IMR-90 (cell line): Measurements from ENCODE around the gene ATG7. TPM values are rescaled to one million over a fixed set of nuclear protein-coding genes. Genes with fewer than 3 reads are reported as not detected.
A peak's percentile ranks its signal among the peaks of the same experiment; 100 is the strongest.
"Not testable (repeated sequence)": the region's sequence is repeated elsewhere in the genome, so short reads cannot be mapped to it uniquely, and the experiment has no call there.

Source experiments
- ATAC-seq: fragments of 200-7000 bp; cut with Tn5 transposase; 2 replicates; pipeline ENCODE4 v1.9.1; 2020; ENCODE audit warnings: low read depth, mild to moderate bottlenecking, moderate library complexity
- BruUV-seq: library from RNA; stranded (reverse); fragments of 400-500 nt; replicated peaks from 2 replicates; lab custom pipeline; 2021; lab: Mats Ljungman, UMichigan
- CTCF ChIA-PET: fragments of 300-600 bp; formaldehyde crosslinking; extraction: SDS; loops from one replicate; lab custom pipeline; 2021; ENCODE audit warnings: antibody characterized with exemption; lab: Yijun Ruan, JAX
- POLR2A ChIA-PET: fragments of 300-600 bp; sonication (Branson Sonifier 250); formaldehyde crosslinking; loops from one replicate; lab custom pipeline; 2022; ENCODE audit warnings: antibody characterized with exemption; ENCODE audit not compliant: unreplicated experiment; lab: Charles Lee
- DNase-seq: peaks from one replicate; pipeline ENCODE4 v3.0.0; 2013
- H2AFZ ChIP-seq: replicated peaks from 2 replicates; pipeline ENCODE3; 2013; ENCODE audit warnings: low read length, mild to moderate bottlenecking; ENCODE audit not compliant: poor library complexity
- H2AK5ac ChIP-seq: 2 replicates; pipeline ENCODE4 v1.6.1; 2013; ENCODE audit warnings: low read depth, low read length, inconsistent platforms
- H2AK9ac ChIP-seq: replicated peaks from 2 replicates; pipeline ENCODE3; 2013; ENCODE audit warnings: mild to moderate bottlenecking, low read depth, low read length, moderate library complexity; ENCODE audit not compliant: poor library complexity
- H2BK120ac ChIP-seq: 2 replicates; pipeline ENCODE4 v1.6.1; 2013; ENCODE audit warnings: low read depth, low read length, inconsistent platforms
- H2BK15ac ChIP-seq: 3 replicates; pipeline ENCODE4 v1.6.1; 2013; ENCODE audit warnings: low read depth, low read length, inconsistent platforms
- H2BK20ac ChIP-seq: 2 replicates; pipeline ENCODE4 v1.6.1; 2013; ENCODE audit warnings: low read depth, mild to moderate bottlenecking, inconsistent platforms, low read length, moderate library complexity
- H2BK5ac ChIP-seq: 2 replicates; pipeline ENCODE4 v1.6.1; 2013; ENCODE audit warnings: mild to moderate bottlenecking, low read depth, low read length, inconsistent platforms; ENCODE audit not compliant: poor library complexity, severe bottlenecking
- H3K14ac ChIP-seq: replicated peaks from 2 replicates; pipeline ENCODE4 v1.6.1; 2013; ENCODE audit warnings: low read depth, low read length, inconsistent platforms
- H3K18ac ChIP-seq: 2 replicates; pipeline ENCODE4 v1.6.1; 2013; ENCODE audit warnings: low read depth, low read length, control low read depth
- H3K23ac ChIP-seq: 2 replicates; pipeline ENCODE4 v1.6.1; 2013; ENCODE audit warnings: low read depth, low read length, inconsistent platforms
- H3K27ac ChIP-seq: 2 replicates; pipeline ENCODE4 v1.5.1; 2013; ENCODE audit warnings: mild to moderate bottlenecking, control low read depth, low read length; ENCODE audit not compliant: insufficient read depth
- H3K27me3 ChIP-seq: 2 replicates; pipeline ENCODE4 v1.6.1; 2013; ENCODE audit warnings: low read length; ENCODE audit not compliant: control insufficient read depth, insufficient read depth
- H3K36me3 ChIP-seq: 2 replicates; pipeline ENCODE4 v1.6.1; 2013; ENCODE audit warnings: low read length, mixed read lengths; ENCODE audit not compliant: control insufficient read depth, insufficient read depth
- H3K4ac ChIP-seq: 2 replicates; pipeline ENCODE4 v1.6.1; 2013; ENCODE audit warnings: low read depth, low read length, inconsistent platforms
- H3K4me1 ChIP-seq: 2 replicates; pipeline ENCODE4 v1.6.1; 2013; ENCODE audit warnings: low read length, mixed read lengths; ENCODE audit not compliant: control insufficient read depth, insufficient read depth
- H3K4me2 ChIP-seq: 2 replicates; pipeline ENCODE4 v1.6.1; 2013; ENCODE audit warnings: low read depth, mild to moderate bottlenecking, control low read depth, low read length, moderate library complexity
- H3K4me3 ChIP-seq: 2 replicates; pipeline ENCODE4 v1.5.1; 2013; ENCODE audit warnings: low read depth, mild to moderate bottlenecking, control low read depth, low read length, moderate library complexity; ENCODE audit not compliant: insufficient read depth
- H3K56ac ChIP-seq: 2 replicates; pipeline ENCODE4 v1.6.1; 2013; ENCODE audit warnings: low read length, inconsistent platforms; ENCODE audit not compliant: insufficient read depth; ENCODE audit errors: extremely low read depth
- H3K79me1 ChIP-seq, 2 experiments: 2 replicates each; pipeline ENCODE4 v1.6.1; 2013; ENCODE audit warnings: low read length in 2 of 2, inconsistent platforms in 1 of 2, low read depth in 1 of 2
- H3K9ac ChIP-seq: 2 replicates; pipeline ENCODE4 v1.6.1; 2013; ENCODE audit warnings: low read depth, low read length, control low read depth
- H3K9me1 ChIP-seq: 2 replicates; pipeline ENCODE4 v1.6.1; 2013; ENCODE audit warnings: low read length, inconsistent platforms; ENCODE audit not compliant: insufficient read depth
- H3K9me3 ChIP-seq: 2 replicates; pipeline ENCODE4 v1.6.1; 2013; ENCODE audit warnings: low read length; ENCODE audit not compliant: control insufficient read depth, insufficient read depth
- H4K20me1 ChIP-seq: 2 replicates; pipeline ENCODE4 v1.6.1; 2013; ENCODE audit warnings: low read length, inconsistent platforms; ENCODE audit not compliant: insufficient read depth
- H4K5ac ChIP-seq: 2 replicates; pipeline ENCODE4 v1.6.1; 2013; ENCODE audit warnings: mild to moderate bottlenecking, low read depth, low read length, control low read depth
- H4K8ac ChIP-seq, 2 experiments: 2 replicates each; pipeline ENCODE4 v1.6.1; 2013; ENCODE audit warnings: low read depth in 2 of 2, low read length in 2 of 2, control low read depth in 1 of 2, inconsistent platforms in 1 of 2
- H4K91ac ChIP-seq: 2 replicates; pipeline ENCODE4 v1.6.1; 2013; ENCODE audit warnings: low read depth, low read length, inconsistent platforms; ENCODE audit not compliant: insufficient read depth
- WGBS, 2 experiments: methylation state at CpG; one replicate each; pipeline versions ENCODE4 v1.1.5 to v1.1.7; 2013; ENCODE audit warnings: missing lambda C conversion rate in 2 of 2; ENCODE audit not compliant: insufficient read length in 1 of 2; ENCODE audit errors: extremely low coverage in 2 of 2; 5-methylcytosine and 5-hydroxymethylcytosine counted together
- dilution Hi-C: fragments of 300-500 bp; cut with HindIII; formaldehyde crosslinking; loops from one replicate; pipeline ENCODE4 v1.14.3; 2018; ENCODE audit warnings: low sequenced_read_pairs; ENCODE audit not compliant: unreplicated experiment
- in situ Hi-C: fragments of 300-500 bp; cut with MboI; formaldehyde crosslinking; loops from 3 replicates; pipeline ENCODE4 v1.14.3; 2019; ENCODE audit warnings: low sequenced_read_pairs, inconsistent platforms, mixed read lengths
- intact Hi-C: fragments of 100-400 bp; cut with micrococcal nuclease; formaldehyde crosslinking; loops from 2 replicates; pipeline ENCODE4 v1.10.0; 2022
- polyA plus RNA-seq, 3 experiments: library from polyadenylated mRNA; depleted of rRNA; stranded (reverse); fragments of >200 nt; gene quantifications; 2 replicates each; pipeline ENCODE4 v1.2.3, GENCODE V29; 2012; ENCODE audit warnings: low replicate concordance in 1 of 3
- total RNA-seq: library from RNA; depleted of rRNA; stranded (reverse); fragments of >200 nt; gene quantifications from 2 replicates; pipeline ENCODE4 v1.2.3, GENCODE V29; 2012

The ATG7 gene
- total and polyA plus RNA-seq, 2 of the 4 experiments (the other 2 are of a cell fraction): 15.6 to 51.4 TPM

DNA sequence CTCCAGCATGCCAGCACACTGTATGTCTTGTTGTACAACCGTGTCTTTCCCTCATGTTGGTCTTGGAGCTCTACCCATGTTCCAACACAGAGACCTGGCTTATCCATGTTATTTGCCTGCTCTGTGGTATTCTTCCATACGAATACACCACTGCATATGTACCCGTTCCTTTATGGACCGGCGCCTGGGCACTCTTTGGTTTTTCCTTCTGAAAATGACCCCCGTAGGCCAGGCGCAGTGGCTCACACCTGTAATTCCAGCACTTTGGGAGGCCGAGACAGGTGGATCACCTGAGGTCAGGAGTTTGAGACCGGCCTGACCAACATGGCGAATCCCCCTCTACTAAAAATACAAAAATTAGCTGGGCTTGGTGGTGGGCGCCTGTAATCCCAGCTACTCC, 300.5 kb downstream of the ATG7 start:
- peak overlapping the region; percentile 43; the same call in 1 of the 2 replicates for H3K4ac ChIP-seq
- H2BK120ac ChIP-seq, H4K5ac ChIP-seq, H3K4me3 ChIP-seq, H2BK15ac ChIP-seq, H3K18ac ChIP-seq, intact Hi-C loops, H2AK9ac ChIP-seq, H3K9me3 ChIP-seq, H3K27me3 ChIP-seq, DNase-seq, dilution Hi-C loops, H3K56ac ChIP-seq, ATAC-seq, H3K4me2 ChIP-seq, H2BK20ac ChIP-seq, POLR2A ChIA-PET, H2AFZ ChIP-seq, H3K9ac ChIP-seq, in situ Hi-C loops, BruUV-seq, H3K27ac ChIP-seq, H4K91ac ChIP-seq: not testable (repeated sequence)
- H2BK5ac ChIP-seq: peak overlapping the region; percentile 27
- H3K9me1 ChIP-seq: peaks cover 39% of the 10 kb centered on the region
- 0 out of 4 replicates have a peak overlapping the region, but pooled peaks of 1 of the 2 experiments have one; percentile 16 for H4K8ac ChIP-seq
- peak overlapping the region; percentile 69; the same call in 1 of the 2 replicates for H3K23ac ChIP-seq
- H3K4me1 ChIP-seq: peaks cover 26% of the 10 kb centered on the region
- 100% methylated on average over 1 of the region's 11 CpGs; no CpG with 5 or more reads in 1 of the 2 experiments for WGBS, 2 experiments
- peak overlapping the region; percentile 79; the same call in 1 of the 2 replicates for H2AK5ac ChIP-seq
- CTCF ChIA-PET: interaction anchor here (0.6 to 0.7 kb wide), 2 partner anchors 18 to 57 kb away, joined by 3 read pairs; no protein-coding TSS in a partner anchor
- peaks cover 27% of the 10 kb centered on the region for H3K36me3 ChIP-seq
- peak overlapping the region; percentile 55; the same call in 1 of the 2 replicates for H3K14ac ChIP-seq
- H3K79me1 ChIP-seq: peaks cover 15 to 93% of the 10 kb centered on the region in 2 experiments
- peaks cover 58% of the 10 kb centered on the region for H4K20me1 ChIP-seq
